Liver (tissue), 3 donors: ENCODE results near the gene PAOX.

Experiments
- CTCF ChIP-seq: fragments of 150-350 bp; IDR thresholded peaks from 2 replicates; pipeline ENCODE4 v1.5.1; 2017; ENCODE audit warnings: improper control_type of control experiment, low read depth, low read length; ENCODE audit not compliant: missing input control
- EGR1 ChIP-seq, 2 donors: IDR thresholded peaks; 2 replicates each; pipeline ENCODE4 v1.6.1; 2016 to 2018; ENCODE audit warnings: antibody characterized with exemption in 2 of 2, low read depth in 2 of 2
- GABPA ChIP-seq, 2 donors: IDR thresholded peaks in 1 of 2; conservative IDR thresholded peaks in 1 of 2; 2 replicates each; pipeline ENCODE4 v1.6.1; 2016; ENCODE audit warnings: antibody characterized with exemption in 2 of 2, mild to moderate bottlenecking in 1 of 2, moderate library complexity in 1 of 2
- HNF4A ChIP-seq, 2 donors: conservative IDR thresholded peaks; 2 replicates each; pipeline ENCODE4 v1.6.1; 2016; ENCODE audit warnings: antibody characterized with exemption in 2 of 2, mild to moderate bottlenecking in 2 of 2
- HNF4G ChIP-seq: IDR thresholded peaks from 2 replicates; pipeline ENCODE4 v1.6.1; 2016; ENCODE audit warnings: antibody characterized with exemption
- JUND ChIP-seq, 2 donors: IDR thresholded peaks; 2 replicates each; pipeline ENCODE4 v1.6.1; 2016; ENCODE audit warnings: antibody characterized with exemption in 2 of 2
- NR2F2 ChIP-seq: IDR thresholded peaks from 2 replicates; pipeline ENCODE4 v1.6.1; 2016; ENCODE audit warnings: antibody characterized with exemption
- RAD21 ChIP-seq, 2 donors: IDR thresholded peaks; 2 replicates each; pipeline ENCODE4 v1.6.1; 2016; ENCODE audit warnings: antibody characterized with exemption in 2 of 2, mild to moderate bottlenecking in 2 of 2
- TAF1 ChIP-seq: conservative IDR thresholded peaks from 2 replicates; pipeline ENCODE4 v1.6.1; 2016; ENCODE audit warnings: antibody characterized with exemption, mild to moderate bottlenecking
- YY1 ChIP-seq: IDR thresholded peaks from 2 replicates; pipeline ENCODE4 v1.6.1; 2016; ENCODE audit warnings: antibody characterized with exemption, mild to moderate bottlenecking
- ZBTB33 ChIP-seq: IDR thresholded peaks from 2 replicates; pipeline ENCODE4 v1.6.1; 2016; ENCODE audit warnings: antibody characterized with exemption
- TF ChIP-seq, protein P1 (sequence below): IDR thresholded peaks from 2 replicates; pipeline ENCODE4 v1.6.1; 2016; ENCODE audit warnings: antibody characterized with exemption
- TF ChIP-seq, protein P2 (sequence below): IDR thresholded peaks from 2 replicates; pipeline ENCODE4 v1.6.1; 2016; ENCODE audit warnings: antibody characterized with exemption, mild to moderate bottlenecking
- donor health status: healthy.
- donor health status: healthy.

DNA sequence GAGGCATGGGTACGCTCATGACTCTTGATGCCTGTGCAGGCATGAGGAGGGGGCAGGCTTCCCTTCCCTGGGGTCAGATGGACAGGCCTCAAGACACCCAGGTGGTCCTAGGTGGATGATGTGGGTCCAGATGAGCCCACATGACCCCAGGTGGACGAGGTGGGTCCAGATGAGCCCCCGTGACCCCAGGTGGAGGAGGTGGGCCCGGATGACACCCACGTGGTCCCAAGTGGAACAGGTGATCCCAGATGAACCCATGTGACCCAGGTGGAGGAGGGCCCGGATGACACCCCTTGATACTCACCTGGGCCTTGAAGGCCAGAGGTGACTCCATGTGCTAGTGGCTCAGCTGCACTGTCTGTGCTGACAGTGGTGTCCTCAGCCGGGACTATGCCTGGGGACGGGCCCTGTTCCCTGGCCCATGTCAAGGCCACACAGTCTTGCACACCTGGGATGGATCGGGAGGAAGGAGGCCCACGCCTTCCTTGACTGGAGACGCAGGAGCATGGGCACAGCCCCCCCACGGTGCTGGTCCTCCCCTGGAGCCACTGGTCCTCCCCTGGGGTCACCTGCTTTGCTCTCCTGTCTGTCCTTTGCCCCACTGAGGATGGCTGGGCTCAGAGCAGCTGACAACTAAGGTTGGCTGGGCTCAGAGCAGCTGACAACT is 28.6 kb upstream of the PAOX start:
- no peak for TF ChIP-seq CTCF
- no peak for TF ChIP-seq HNF4G
- no peak for TF ChIP-seq TAF1
- no peak for TF ChIP-seq NR2F2
- no peak for TF ChIP-seq JUND (IDR thresholded peaks at IDR 0.05)
- no peak for TF ChIP-seq YY1
- no peak for TF ChIP-seq GABPA (IDR thresholded peaks at IDR 0.05 in 1 of 2, conservative IDR thresholded peaks at IDR 0.05 in 1 of 2)
- no peak for TF ChIP-seq HNF4A (conservative IDR thresholded peaks at IDR 0.05)
- TF ChIP-seq, protein P1, sequence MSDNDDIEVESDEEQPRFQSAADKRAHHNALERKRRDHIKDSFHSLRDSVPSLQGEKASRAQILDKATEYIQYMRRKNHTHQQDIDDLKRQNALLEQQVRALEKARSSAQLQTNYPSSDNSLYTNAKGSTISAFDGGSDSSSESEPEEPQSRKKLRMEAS = no peak
- no peak for TF ChIP-seq ZBTB33
- TF ChIP-seq, protein P2, sequence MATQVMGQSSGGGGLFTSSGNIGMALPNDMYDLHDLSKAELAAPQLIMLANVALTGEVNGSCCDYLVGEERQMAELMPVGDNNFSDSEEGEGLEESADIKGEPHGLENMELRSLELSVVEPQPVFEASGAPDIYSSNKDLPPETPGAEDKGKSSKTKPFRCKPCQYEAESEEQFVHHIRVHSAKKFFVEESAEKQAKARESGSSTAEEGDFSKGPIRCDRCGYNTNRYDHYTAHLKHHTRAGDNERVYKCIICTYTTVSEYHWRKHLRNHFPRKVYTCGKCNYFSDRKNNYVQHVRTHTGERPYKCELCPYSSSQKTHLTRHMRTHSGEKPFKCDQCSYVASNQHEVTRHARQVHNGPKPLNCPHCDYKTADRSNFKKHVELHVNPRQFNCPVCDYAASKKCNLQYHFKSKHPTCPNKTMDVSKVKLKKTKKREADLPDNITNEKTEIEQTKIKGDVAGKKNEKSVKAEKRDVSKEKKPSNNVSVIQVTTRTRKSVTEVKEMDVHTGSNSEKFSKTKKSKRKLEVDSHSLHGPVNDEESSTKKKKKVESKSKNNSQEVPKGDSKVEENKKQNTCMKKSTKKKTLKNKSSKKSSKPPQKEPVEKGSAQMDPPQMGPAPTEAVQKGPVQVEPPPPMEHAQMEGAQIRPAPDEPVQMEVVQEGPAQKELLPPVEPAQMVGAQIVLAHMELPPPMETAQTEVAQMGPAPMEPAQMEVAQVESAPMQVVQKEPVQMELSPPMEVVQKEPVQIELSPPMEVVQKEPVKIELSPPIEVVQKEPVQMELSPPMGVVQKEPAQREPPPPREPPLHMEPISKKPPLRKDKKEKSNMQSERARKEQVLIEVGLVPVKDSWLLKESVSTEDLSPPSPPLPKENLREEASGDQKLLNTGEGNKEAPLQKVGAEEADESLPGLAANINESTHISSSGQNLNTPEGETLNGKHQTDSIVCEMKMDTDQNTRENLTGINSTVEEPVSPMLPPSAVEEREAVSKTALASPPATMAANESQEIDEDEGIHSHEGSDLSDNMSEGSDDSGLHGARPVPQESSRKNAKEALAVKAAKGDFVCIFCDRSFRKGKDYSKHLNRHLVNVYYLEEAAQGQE = no peak
- TF ChIP-seq RAD21 (IDR thresholded peaks at IDR 0.05) = no peak
- no peak for TF ChIP-seq EGR1 (IDR thresholded peaks at IDR 0.05; ENCODE audit: low read depth in 2 of 2)
